Astrocyte (in vitro differentiated cells and primary cell): ENCODE results near the gene PCA3. TPM values are rescaled to one million over a fixed set of nuclear protein-coding genes. Genes with fewer than 3 reads are reported as not detected.

Source experiments
- total RNA-seq: library from RNA; stranded (reverse); gene quantifications from 2 replicates; pipeline ENCODE4 v1.2.1, GENCODE V29; 2021

PCA3 gene
- total RNA-seq, 1 donor from 2014 or later: not detected

Other genes starting within 250 kb of the PCA3 start
- gene PRUNE2, start 141.7 kb downstream of the PCA3 start, total RNA-seq: 7.7 and 8.7 TPM in 2 replicates